Measurements from ENCODE around the gene MED16. TPM values are rescaled to one million over a fixed set of nuclear protein-coding genes. Genes with fewer than 3 reads are reported as not detected.

The MED16 gene
- total and polyA plus RNA-seq, 10 of the 15 experiments (the other 5 are each of a cell fraction or from before 2014, with no cell fraction given), result 0.56 to 51.1 (median 13.6) TPM

DNA sequence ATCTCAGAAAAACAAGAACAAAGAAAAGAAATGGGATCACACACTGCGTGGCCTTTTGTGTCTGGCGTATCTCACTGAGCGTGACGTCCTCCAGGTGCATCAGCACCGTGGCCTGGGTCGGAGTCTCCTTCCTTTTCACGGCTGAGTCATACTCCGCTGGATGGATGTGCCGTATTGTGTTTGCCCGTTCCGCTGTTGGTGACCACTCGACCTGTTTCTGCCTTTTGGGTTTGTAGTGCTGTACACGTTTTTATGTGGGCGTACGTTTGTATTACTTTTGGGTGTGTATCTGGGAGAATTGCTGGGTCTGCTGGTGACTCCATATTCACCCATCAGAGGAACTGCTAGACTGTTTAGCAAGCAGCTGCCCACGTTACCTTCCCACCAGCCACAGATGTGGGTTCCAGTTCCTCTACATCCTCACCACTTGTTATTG lies 44.3 kb upstream of the MED16 start:
- ChIA-PET CTCF (no interaction called here), RAD21 (ENCODE audit: unreplicated experiment) (no interaction called here), POLR2A (interaction anchor here (1.0 to 1.2 kb wide), 2 partner anchors 10 to 47 kb away, joined by 3 read pairs; partner anchors contain the start of gene WDR18), SMC1A (ENCODE audit: uncharacterized antibody, unreplicated experiment) (no interaction called here)
- no peak overlapping the region; the same call in 1 of the 2 replicates for H3K4me2 ChIP-seq (ENCODE audit: control insufficient read depth, insufficient read depth)
- H2AFZ ChIP-seq (ENCODE audit: control insufficient read depth, low read depth, low read length), result no peak overlapping the region
- peaks cover 17% of the 10 kb centered on the region for H3K4me1 ChIP-seq (ENCODE audit: control insufficient read depth, insufficient read depth, low read length)
- no peak overlapping the region for H3K9ac ChIP-seq (ENCODE audit: control insufficient read depth, insufficient read depth, low read length)
- in situ Hi-C loops (cut with MboI) (no loop called here), intact Hi-C loops (cut with micrococcal nuclease; ENCODE audit: unreplicated experiment) (no loop called here)
- ATAC-seq (peak; percentile 33), FAIRE-seq (peak; percentile 75), DNase-seq (ENCODE audit: low read depth, low spot score) (no peak)
- 45% methylated on average over 16 of the region's 16 CpGs for WGBS (ENCODE audit: insufficient coverage, insufficient replicate concordance, low lambda C conversion rate, missing lambda C conversion rate)
- H3K79me2 ChIP-seq (ENCODE audit: control insufficient read depth, insufficient read depth, low read length), result peaks cover 80% of the 10 kb centered on the region
- H4K20me1 ChIP-seq (ENCODE audit: control insufficient read depth, insufficient read depth), result no peaks in the 10 kb centered on the region; the same call in 1 of the 2 replicates
- peaks cover 4% of the 10 kb centered on the region for H3K9me3 ChIP-seq (replicated peaks; ENCODE audit: control insufficient read depth, insufficient read depth, low read length)
- H3K27ac ChIP-seq (ENCODE audit: control insufficient read depth, insufficient read depth), result no peak overlapping the region
- no peaks in the 10 kb centered on the region for H3K27me3 ChIP-seq (replicated peaks in 1 of 2; ENCODE audit: control insufficient read depth in 2 of 2, insufficient read depth in 2 of 2, low read length in 1 of 2)
- no peak overlapping the region for H3K4me3 ChIP-seq
- peaks cover 24 to 30% of the 10 kb centered on the region in 2 experiments for H3K36me3 ChIP-seq (ENCODE audit: control insufficient read depth in 2 of 2, insufficient read depth in 2 of 2, low read length in 1 of 2)
- TSS peak; percentile 57 for BruUV-seq (replicated peaks)
- TF ChIP-seq, protein P1, sequence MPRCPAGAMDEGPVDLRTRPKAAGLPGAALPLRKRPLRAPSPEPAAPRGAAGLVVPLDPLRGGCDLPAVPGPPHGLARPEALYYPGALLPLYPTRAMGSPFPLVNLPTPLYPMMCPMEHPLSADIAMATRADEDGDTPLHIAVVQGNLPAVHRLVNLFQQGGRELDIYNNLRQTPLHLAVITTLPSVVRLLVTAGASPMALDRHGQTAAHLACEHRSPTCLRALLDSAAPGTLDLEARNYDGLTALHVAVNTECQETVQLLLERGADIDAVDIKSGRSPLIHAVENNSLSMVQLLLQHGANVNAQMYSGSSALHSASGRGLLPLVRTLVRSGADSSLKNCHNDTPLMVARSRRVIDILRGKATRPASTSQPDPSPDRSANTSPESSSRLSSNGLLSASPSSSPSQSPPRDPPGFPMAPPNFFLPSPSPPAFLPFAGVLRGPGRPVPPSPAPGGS (IDR thresholded peaks at IDR 0.05; ENCODE audit: borderline replicate concordance, insufficient read depth, low read depth, low read length, poor library complexity, severe bottlenecking), result no peak
- 0 out of 2 replicates have a peak, but pooled peaks have one; percentile 45 for TF ChIP-seq NBN (IDR thresholded peaks at IDR 0.05)
- peak; percentile 33; the same call in 1 of the 2 replicates for TF ChIP-seq POLR2AphosphoS5 (IDR thresholded peaks at IDR 0.05; ENCODE audit: low read length)
- 0 out of 4 replicates have a peak, but pooled peaks of 1 of the 2 experiments have one; percentile 25 for TF ChIP-seq EP300 (IDR thresholded peaks at IDR 0.05; ENCODE audit: borderline replicate concordance in 1 of 2, control insufficient read depth in 1 of 2, low read depth in 2 of 2, low read length in 2 of 2)
- no peak for TF ChIP-seq EGR1 (IDR thresholded peaks at IDR 0.05; ENCODE audit: borderline replicate concordance in 1 of 2, low read depth in 2 of 2, low read length in 2 of 2)
- peak; percentile 77 for TF ChIP-seq SPI1 (IDR thresholded peaks at IDR 0.05; ENCODE audit: borderline replicate concordance, insufficient read depth, low read depth, low read length)
- TF ChIP-seq RUNX3 (IDR thresholded peaks at IDR 0.05; ENCODE audit: low read length), result peak; percentile 69
- TF ChIP-seq EZH2 (IDR thresholded peaks at IDR 0.05; ENCODE audit: borderline replicate concordance, control insufficient read depth, low read depth, low read length), result no peak
- no peak for TF ChIP-seq ZNF207 (IDR thresholded peaks at IDR 0.05; ENCODE audit: borderline replicate concordance)
- peak; percentile 42; the same call in 1 of the 2 replicates for TF ChIP-seq ZNF384 (IDR thresholded peaks at IDR 0.05; ENCODE audit: borderline replicate concordance, low read depth, low read length)
- 0 out of 2 replicates have a peak, but pooled peaks have one; percentile 31 for TF ChIP-seq TCF3 (IDR thresholded peaks at IDR 0.05; ENCODE audit: borderline replicate concordance, insufficient read depth, low read depth, low read length)
- TF ChIP-seq SUZ12 (IDR thresholded peaks at IDR 0.05; ENCODE audit: unreplicated experiment), result no peak
- no peak for TF ChIP-seq ZZZ3 (IDR thresholded peaks at IDR 0.05; ENCODE audit: control insufficient read depth, insufficient read length, low read depth)
- TF ChIP-seq SMARCA5 (IDR thresholded peaks at IDR 0.05), result peak; percentile 54; the same call in 1 of the 2 replicates
- peak; percentile 29 for TF ChIP-seq SP1 (IDR thresholded peaks at IDR 0.05; ENCODE audit: low read depth, low read length)
- 0 out of 2 replicates have a peak, but pooled peaks have one; percentile 28 for TF ChIP-seq CBX5 (IDR thresholded peaks at IDR 0.05; ENCODE audit: low read depth)
- TF ChIP-seq, protein P2, sequence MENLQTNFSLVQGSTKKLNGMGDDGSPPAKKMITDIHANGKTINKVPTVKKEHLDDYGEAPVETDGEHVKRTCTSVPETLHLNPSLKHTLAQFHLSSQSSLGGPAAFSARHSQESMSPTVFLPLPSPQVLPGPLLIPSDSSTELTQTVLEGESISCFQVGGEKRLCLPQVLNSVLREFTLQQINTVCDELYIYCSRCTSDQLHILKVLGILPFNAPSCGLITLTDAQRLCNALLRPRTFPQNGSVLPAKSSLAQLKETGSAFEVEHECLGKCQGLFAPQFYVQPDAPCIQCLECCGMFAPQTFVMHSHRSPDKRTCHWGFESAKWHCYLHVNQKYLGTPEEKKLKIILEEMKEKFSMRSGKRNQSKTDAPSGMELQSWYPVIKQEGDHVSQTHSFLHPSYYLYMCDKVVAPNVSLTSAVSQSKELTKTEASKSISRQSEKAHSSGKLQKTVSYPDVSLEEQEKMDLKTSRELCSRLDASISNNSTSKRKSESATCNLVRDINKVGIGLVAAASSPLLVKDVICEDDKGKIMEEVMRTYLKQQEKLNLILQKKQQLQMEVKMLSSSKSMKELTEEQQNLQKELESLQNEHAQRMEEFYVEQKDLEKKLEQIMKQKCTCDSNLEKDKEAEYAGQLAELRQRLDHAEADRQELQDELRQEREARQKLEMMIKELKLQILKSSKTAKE (IDR thresholded peaks at IDR 0.05; ENCODE audit: low read depth, poor library complexity, severe bottlenecking), result peak; percentile 47
- TF ChIP-seq HCFC1 (IDR thresholded peaks at IDR 0.05; ENCODE audit: low read length), result no peak
- TF ChIP-seq CBX3 (IDR thresholded peaks at IDR 0.05; ENCODE audit: borderline replicate concordance, low read depth), result no peak
- TF ChIP-seq SMC3 (IDR thresholded peaks at IDR 0.05; ENCODE audit: borderline replicate concordance, low read length), result no peak
- TF ChIP-seq BHLHE40 (IDR thresholded peaks at IDR 0.05; ENCODE audit: borderline replicate concordance in 1 of 2, low read depth in 2 of 2, low read length in 1 of 2), result peak in 1 of 2 experiments; percentile 31; a peak in 1 of 4 replicates
- TF ChIP-seq ZSCAN29 (IDR thresholded peaks at IDR 0.05), result no peak
